OCI-LY7 (cell line): ENCODE data around the gene BRCA1. TPM values are rescaled to one million over a fixed set of nuclear protein-coding genes. Genes with fewer than 3 reads are reported as not detected.
A peak's percentile ranks its signal among the peaks of the same experiment; 100 is the strongest.

Source experiments
- Bru-seq: library from RNA; stranded (reverse); fragments of 400-500 nt; gene quantifications from one replicate; lab custom pipeline; 2021; lab: Mats Ljungman, UMichigan
- BruChase-seq, 2 experiments: library from RNA; stranded (reverse); fragments of 400-500 nt; gene quantifications; one replicate each; lab custom pipeline; 2021; lab: Mats Ljungman, UMichigan
- BruUV-seq: library from RNA; stranded (reverse); fragments of 400-500 nt; replicated peaks from 2 replicates; lab custom pipeline; 2021; lab: Mats Ljungman, UMichigan
- CTCF ChIA-PET: fragments of 300-600 bp; sonication (Branson Sonifier 250); formaldehyde crosslinking; loops from one replicate; lab custom pipeline; 2022; ENCODE audit warnings: antibody characterized with exemption; ENCODE audit not compliant: unreplicated experiment; lab: Charles Lee
- POLR2A ChIA-PET: fragments of 300-600 bp; sonication (Branson Sonifier 250); formaldehyde crosslinking; loops from one replicate; lab custom pipeline; 2022; ENCODE audit warnings: antibody characterized with exemption; lab: Charles Lee
- DNase-seq: peaks from one replicate; pipeline ENCODE4 v3.0.0-alpha.2; 2015; ENCODE audit warnings: low spot score
- H2AFZ ChIP-seq: fragments of 200-600 bp; sonication (generic), shearing (Covaris generic); 2 replicates; pipeline ENCODE4 v1.6.1; 2014; ENCODE audit warnings: mild to moderate bottlenecking, antibody characterized with exemption, low read length, moderate library complexity
- H3K27ac ChIP-seq: fragments of 200-600 bp; sonication (generic); 2 replicates; pipeline ENCODE4 v1.5.1; 2014; ENCODE audit warnings: mixed run types, low read depth, mild to moderate bottlenecking, moderate library complexity, low read length, inconsistent platforms; ENCODE audit not compliant: poor library complexity, severe bottlenecking
- H3K36me3 ChIP-seq: fragments of 200-600 bp; sonication (generic); 2 replicates; pipeline ENCODE4 v1.6.1; 2014; ENCODE audit warnings: mild to moderate bottlenecking, antibody characterized with exemption, low read length, moderate library complexity, mixed read lengths; ENCODE audit not compliant: insufficient read depth
- H3K4me1 ChIP-seq: fragments of 200-600 bp; sonication (generic); 2 replicates; pipeline ENCODE4 v1.5.1; 2014; ENCODE audit warnings: mild to moderate bottlenecking, low read length; ENCODE audit not compliant: insufficient read depth, poor library complexity, severe bottlenecking
- H3K4me2 ChIP-seq: fragments of 200-600 bp; sonication (generic); 2 replicates; pipeline ENCODE4 v1.6.1; 2014; ENCODE audit warnings: mild to moderate bottlenecking, low read length
- H3K4me3 ChIP-seq: fragments of 200-600 bp; sonication (generic); 2 replicates; pipeline ENCODE4 v1.5.1; 2014; ENCODE audit warnings: mild to moderate bottlenecking, low read depth, low read length; ENCODE audit not compliant: poor library complexity, severe bottlenecking
- H3K79me2 ChIP-seq: fragments of 200-600 bp; sonication (generic); 2 replicates; pipeline ENCODE4 v1.6.1; 2016; ENCODE audit warnings: low read depth, mild to moderate bottlenecking, low read length, moderate library complexity, mixed read lengths; ENCODE audit not compliant: insufficient read depth
- H3K9me2 ChIP-seq: fragments of 200-600 bp; sonication (generic); 2 replicates; pipeline ENCODE4 v1.6.1; 2016; ENCODE audit warnings: mild to moderate bottlenecking, low read length, mixed read lengths; ENCODE audit not compliant: insufficient read depth
- H3K9me3 ChIP-seq: fragments of 200-600 bp; sonication (generic); 2 replicates; pipeline ENCODE4 v1.6.1; 2014; ENCODE audit warnings: mild to moderate bottlenecking, mixed run types, low read length, mixed read lengths
- H4K20me1 ChIP-seq: fragments of 200-600 bp; sonication (generic); 2 replicates; pipeline ENCODE4 v1.6.1; 2014; ENCODE audit warnings: mild to moderate bottlenecking, antibody characterized with exemption, low read length, moderate library complexity, mixed read lengths; ENCODE audit not compliant: insufficient read depth
- CTCF ChIP-seq: fragments of 200-600 bp; sonication (generic); conservative IDR thresholded peaks from 2 replicates; pipeline ENCODE4 v1.5.1; 2014; ENCODE audit warnings: mild to moderate bottlenecking, antibody characterized with exemption, low read length, moderate library complexity, mixed read lengths
- EZH2phosphoT487 ChIP-seq: fragments of 200-600 bp; sonication (generic); IDR thresholded peaks from 2 replicates; pipeline ENCODE4 v1.6.1; 2018; ENCODE audit warnings: low read depth, borderline replicate concordance, mild to moderate bottlenecking, mixed run types, antibody characterized with exemption, low read length, moderate library complexity, mixed read lengths
- intact Hi-C: fragments of 100-400 bp; cut with micrococcal nuclease; formaldehyde crosslinking; loops from one replicate; pipeline ENCODE4 v1.10.0; 2022; ENCODE audit not compliant: unreplicated experiment
- long read RNA-seq: library from polyadenylated mRNA; stranded (forward); transcript quantifications from one replicate; pipeline ENCODE4 v2.0.0, GENCODE V29; 2022
- total RNA-seq, 2 experiments: library from RNA; depleted of rRNA in 1 of 2; stranded (reverse); fragments of >200 nt in 1 of 2; shearing (Covaris generic) in 1 of 2; gene quantifications; 2 replicates each; pipeline ENCODE4 v1.2.3, GENCODE V29; 2014 to 2022

Gene BRCA1
- 112 and 134 TPM in 2 replicates for total RNA-seq (2014; rRNA removed; shearing (Covaris generic))
- 130 and 135 TPM in 2 replicates for total RNA-seq (2022)
- Bru-seq, nascent RNA = percentile 87 among the genes with signal in this experiment
- percentile 88 among the genes with signal in this experiment for BruChase-seq, experiment 1, labeled RNA remaining after a 6-hour chase
- BruChase-seq, experiment 2, labeled RNA remaining after a 2-hour chase = percentile 86 among the genes with signal in this experiment
- long read RNA-seq, full-length matches to known transcripts = 4 of 123 reads
- long read RNA-seq, partial matches to known transcripts = 16 of 123 reads
- long read RNA-seq, other reads (novel, unspliced or antisense) = 103 of 123 reads

- CTCF ChIA-PET = no interaction called here
- POLR2A ChIA-PET = interaction anchor here (0.8 to 1.2 kb wide), 4 partner anchors 10 to 190 kb away, joined by 3 to 5 read pairs (median 4); no protein-coding TSS in a partner anchor
- peaks cover 75% of the 10 kb centered on the region for H3K79me2 ChIP-seq
- BruUV-seq = no TSS peak
- H3K4me1 ChIP-seq = peaks cover 44% of the 10 kb centered on the region
- H3K36me3 ChIP-seq = peaks cover 54% of the 10 kb centered on the region
- H3K9me3 ChIP-seq = no peaks in the 10 kb centered on the region
- intact Hi-C loops = loop anchor here (1.0 kb wide), 2 partner anchors 34 to 45 kb away; no protein-coding TSS in a partner anchor
- peak within 1 kb of the TSS; percentile 88 for H3K4me3 ChIP-seq
- H2AFZ ChIP-seq = peak within 1 kb of the TSS; percentile 59; the same call in 1 of the 2 replicates
- H3K9me2 ChIP-seq = no peaks in the 10 kb centered on the region
- TF ChIP-seq EZH2phosphoT487 (no peak), CTCF (no peak)
- peak within 1 kb of the TSS; percentile 91 for H3K27ac ChIP-seq
- H4K20me1 ChIP-seq = no peaks in the 10 kb centered on the region
- peak; percentile 100 for DNase-seq
- peak within 1 kb of the TSS; percentile 90 for H3K4me2 ChIP-seq
Measured at GRCh38 chr17:43125133-43125966, at the start of gene BRCA1. Gene BRCA1 (minus strand): TSS chr17:43125364. CDS start chr17:43124096, 1,268 bp downstream.

GRCh38 chr17:43171586-43172487 is 46.7 kb upstream of the BRCA1 start:
- BruUV-seq = TSS peak; percentile 91

More at GRCh38 chr17:43171586-43172487, 46.7 kb upstream of the BRCA1 start:
- CTCF ChIA-PET = no interaction called here
- peak overlapping the region; percentile 82 for H3K4me3 ChIP-seq
- intact Hi-C loops = loop anchor here (1.0 kb wide), 2 partner anchors 39 to 43 kb away; partner anchors contain the start of gene TMEM106A
- TF ChIP-seq EZH2phosphoT487 = no peak
- peak; percentile 58 for TF ChIP-seq CTCF
- POLR2A ChIA-PET = interaction anchor here (0.6 to 1.7 kb wide), 6 partner anchors 38 to 165 kb away, joined by 3 to 5 read pairs (median 4); partner anchors contain the start of genes BRCA1, IFI35 and TMEM106A
- no peaks in the 10 kb centered on the region for H4K20me1 ChIP-seq
- H2AFZ ChIP-seq = peak overlapping the region; percentile 55; the same call in 1 of the 2 replicates
- H3K79me2 ChIP-seq = peaks cover 35% of the 10 kb centered on the region; the same call in 1 of the 2 replicates
- no peaks in the 10 kb centered on the region for H3K36me3 ChIP-seq
- H3K9me2 ChIP-seq = no peaks in the 10 kb centered on the region
- no peaks in the 10 kb centered on the region for H3K9me3 ChIP-seq
- peak; percentile 33 for DNase-seq
- H3K4me2 ChIP-seq = peak overlapping the region; percentile 86
- H3K4me1 ChIP-seq = peaks cover 24% of the 10 kb centered on the region
- H3K27ac ChIP-seq = peak overlapping the region; percentile 82
